T1000 (cell line): ENCODE measurements around the gene FES.
"Not testable (repeated sequence)": the region's sequence is repeated elsewhere in the genome, so short reads cannot be mapped to it uniquely, and the experiment has no call there.

Source experiments
- DNase-seq: peaks from one replicate; lab custom pipeline; 2025; ENCODE audit warnings: mixed read lengths; lab: John Stamatoyannopoulos, UW

FES gene

GRCh38 chr15:90910441-90911301 lies 26.4 kb downstream of the FES start:
- no peak for DNase-seq

GRCh38 chr15:90911302-90911623 lies 27.0 kb downstream of the FES start:
- no peak for DNase-seq

GRCh38 chr15:90911906-90912769 lies 27.8 kb downstream of the FES start:
- no peak for DNase-seq

- no peak for DNase-seq
Observed at GRCh38 chr15:90912770-90913075, 28.4 kb downstream of the FES start.

- no peak for DNase-seq
Observed at GRCh38 chr15:90913398-90913944, 29.2 kb downstream of the FES start.

GRCh38 chr15:90914305-90915080 lies 30.2 kb downstream of the FES start:
- no peak for DNase-seq

GRCh38 chr15:90915216-90915807 lies 31.0 kb downstream of the FES start:
- DNase-seq, result no peak

GRCh38 chr15:90915808-90916440 lies 31.6 kb downstream of the FES start:
- DNase-seq, result no peak

- no peak for DNase-seq
Observed at GRCh38 chr15:90916461-90916860, 32.2 kb downstream of the FES start.

GRCh38 chr15:90917569-90917968 lies 33.3 kb downstream of the FES start:
- DNase-seq, result no peak

GRCh38 chr15:90918034-90918788 lies 33.9 kb downstream of the FES start:
- no peak for DNase-seq

- no peak for DNase-seq
Observed at GRCh38 chr15:90918835-90919234, 34.5 kb downstream of the FES start.

GRCh38 chr15:90921887-90922286 lies 37.6 kb downstream of the FES start:
- no peak for DNase-seq

- DNase-seq, result not testable (repeated sequence)
Observed at GRCh38 chr15:90922712-90923322, 38.5 kb downstream of the FES start.

GRCh38 chr15:90924375-90924774 lies 40.1 kb downstream of the FES start:
- DNase-seq, result no peak

- DNase-seq, result not testable (repeated sequence)
Observed at GRCh38 chr15:90926766-90927165, 42.5 kb downstream of the FES start.

GRCh38 chr15:90928106-90928505 lies 43.8 kb downstream of the FES start:
- not testable (repeated sequence) for DNase-seq

- DNase-seq, result no peak
Observed at GRCh38 chr15:90929246-90930019, 45.1 kb downstream of the FES start.

GRCh38 chr15:90930861-90931574 lies 46.7 kb downstream of the FES start:
- no peak for DNase-seq
